Measurements from ENCODE around the gene TENM3. TPM values are rescaled to one million over a fixed set of nuclear protein-coding genes. Genes with fewer than 3 reads are reported as not detected.

The TENM3 gene
- polyA plus RNA-seq, 1 experiment, result 54.9 TPM

DNA sequence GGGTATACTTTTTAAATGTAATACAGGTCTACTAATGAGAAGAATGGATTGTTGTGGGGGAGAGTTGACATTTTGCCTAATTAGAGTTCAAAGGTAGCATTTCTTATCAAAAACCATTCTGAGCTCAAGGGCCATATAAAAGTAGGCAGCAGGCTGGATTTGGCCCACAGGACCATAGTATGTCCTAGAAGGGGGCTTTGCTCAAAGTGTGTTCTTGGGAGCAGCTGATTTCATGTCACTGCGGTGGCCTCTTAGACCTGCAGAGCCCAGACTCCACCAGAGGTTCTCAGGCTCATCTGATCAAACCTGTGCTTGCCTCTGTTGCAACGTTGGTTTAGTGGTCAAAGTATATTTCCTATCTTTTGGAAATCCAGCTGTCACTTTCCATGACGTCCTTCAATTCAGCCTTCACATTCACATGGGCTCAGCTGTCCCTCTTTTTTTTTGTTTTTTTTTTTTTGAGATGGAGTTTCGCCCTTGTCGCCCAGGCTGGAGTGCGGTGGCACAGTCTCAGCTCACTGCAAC is 34.6 kb upstream of the TENM3 start:
- peak overlapping the region; percentile 80 for H3K27ac ChIP-seq (ENCODE audit: low read depth, low read length)
- TF ChIP-seq, protein P1, sequence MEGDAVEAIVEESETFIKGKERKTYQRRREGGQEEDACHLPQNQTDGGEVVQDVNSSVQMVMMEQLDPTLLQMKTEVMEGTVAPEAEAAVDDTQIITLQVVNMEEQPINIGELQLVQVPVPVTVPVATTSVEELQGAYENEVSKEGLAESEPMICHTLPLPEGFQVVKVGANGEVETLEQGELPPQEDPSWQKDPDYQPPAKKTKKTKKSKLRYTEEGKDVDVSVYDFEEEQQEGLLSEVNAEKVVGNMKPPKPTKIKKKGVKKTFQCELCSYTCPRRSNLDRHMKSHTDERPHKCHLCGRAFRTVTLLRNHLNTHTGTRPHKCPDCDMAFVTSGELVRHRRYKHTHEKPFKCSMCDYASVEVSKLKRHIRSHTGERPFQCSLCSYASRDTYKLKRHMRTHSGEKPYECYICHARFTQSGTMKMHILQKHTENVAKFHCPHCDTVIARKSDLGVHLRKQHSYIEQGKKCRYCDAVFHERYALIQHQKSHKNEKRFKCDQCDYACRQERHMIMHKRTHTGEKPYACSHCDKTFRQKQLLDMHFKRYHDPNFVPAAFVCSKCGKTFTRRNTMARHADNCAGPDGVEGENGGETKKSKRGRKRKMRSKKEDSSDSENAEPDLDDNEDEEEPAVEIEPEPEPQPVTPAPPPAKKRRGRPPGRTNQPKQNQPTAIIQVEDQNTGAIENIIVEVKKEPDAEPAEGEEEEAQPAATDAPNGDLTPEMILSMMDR (IDR thresholded peaks at IDR 0.05; ENCODE audit: low read depth, low read length), result no peak
- no peaks in the 10 kb centered on the region for H3K9me3 ChIP-seq (ENCODE audit: control insufficient read depth, insufficient read depth, low read length)
- H3K4me3 ChIP-seq (ENCODE audit: low read depth, low read length), result no peak overlapping the region
- no peaks in the 10 kb centered on the region for H3K27me3 ChIP-seq (ENCODE audit: control insufficient read depth, insufficient read depth, low read length)
- ChIA-PET CTCF (interaction anchor here (0.6 kb wide), 1 partner anchor 249 kb away, joined by 4 read pairs; no protein-coding TSS in a partner anchor), POLR2A (no interaction called here)
- no peak for DNase-seq (ENCODE audit: low read depth, low spot score)

DNA sequence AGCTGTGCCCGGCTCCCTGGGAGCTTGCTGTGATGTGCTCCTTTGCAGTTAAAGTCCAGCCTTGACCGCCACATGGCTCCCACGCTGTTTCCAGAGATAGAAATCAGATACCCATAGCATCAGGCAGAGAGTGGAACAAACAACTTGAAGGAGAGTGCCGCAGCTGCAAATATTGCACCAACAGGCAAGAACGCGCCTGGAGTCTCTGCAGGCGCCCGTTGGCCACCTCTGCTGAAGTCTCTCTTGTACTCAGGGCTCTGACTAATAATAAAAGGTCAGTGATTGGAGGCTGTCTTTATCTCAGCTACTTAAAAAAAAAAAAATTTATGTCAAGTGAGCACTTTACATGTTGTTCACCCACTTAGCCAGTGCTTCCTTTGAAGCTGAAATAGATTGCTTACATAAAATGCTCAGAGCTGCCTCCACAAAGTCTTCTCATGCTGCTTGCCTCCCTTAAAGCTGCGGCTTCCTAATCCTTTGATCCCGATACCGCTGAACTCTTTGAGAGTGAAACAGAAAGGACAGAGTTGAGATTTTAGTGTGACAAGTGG is 30.9 kb upstream of the TENM3 start:
- H3K27ac ChIP-seq (ENCODE audit: low read depth, low read length), result no peak overlapping the region
- H3K4me3 ChIP-seq (ENCODE audit: low read depth, low read length), result peak overlapping the region; percentile 23; the same call in 1 of the 2 replicates
- no peaks in the 10 kb centered on the region for H3K9me3 ChIP-seq (ENCODE audit: control insufficient read depth, insufficient read depth, low read length)
- H3K27me3 ChIP-seq (ENCODE audit: control insufficient read depth, insufficient read depth, low read length), result no peaks in the 10 kb centered on the region
- CTCF ChIA-PET, result no interaction called here
- TF ChIP-seq, protein P1 (IDR thresholded peaks at IDR 0.05; ENCODE audit: low read depth, low read length), result no peak
- no peak for DNase-seq (ENCODE audit: low read depth, low spot score)
- POLR2A ChIA-PET, result interaction anchor here (0.7 kb wide), 1 partner anchor 19 kb away, joined by 3 read pairs; no protein-coding TSS in a partner anchor

DNA sequence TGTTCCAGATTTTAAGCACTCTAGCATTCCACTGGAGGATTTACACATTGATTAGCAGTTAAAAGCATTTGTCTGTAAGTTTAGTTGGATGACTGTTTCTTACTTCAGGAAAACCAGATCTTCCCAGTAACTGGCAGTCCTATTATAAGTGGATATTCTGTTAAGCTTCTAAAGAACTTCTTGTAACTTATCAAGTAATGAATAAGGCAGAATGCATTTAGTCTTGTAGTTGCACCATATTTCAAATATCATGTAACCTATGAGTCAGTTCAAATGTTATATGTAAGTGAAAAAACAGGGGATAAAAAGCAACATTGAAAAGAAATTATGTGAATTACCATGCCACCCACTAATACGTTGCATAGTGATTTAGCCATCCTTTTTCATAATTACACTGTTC is 30.2 kb upstream of the TENM3 start:
- CTCF ChIA-PET, result no interaction called here
- H3K9me3 ChIP-seq (ENCODE audit: control insufficient read depth, insufficient read depth, low read length), result no peaks in the 10 kb centered on the region
- H3K27me3 ChIP-seq (ENCODE audit: control insufficient read depth, insufficient read depth, low read length), result no peaks in the 10 kb centered on the region
- DNase-seq (ENCODE audit: low read depth, low spot score), result no peak
- POLR2A ChIA-PET, result no interaction called here
- H3K27ac ChIP-seq (ENCODE audit: low read depth, low read length), result no peak overlapping the region
- H3K4me3 ChIP-seq (ENCODE audit: low read depth, low read length), result no peak overlapping the region
- TF ChIP-seq, protein P1 (IDR thresholded peaks at IDR 0.05; ENCODE audit: low read depth, low read length), result no peak

DNA sequence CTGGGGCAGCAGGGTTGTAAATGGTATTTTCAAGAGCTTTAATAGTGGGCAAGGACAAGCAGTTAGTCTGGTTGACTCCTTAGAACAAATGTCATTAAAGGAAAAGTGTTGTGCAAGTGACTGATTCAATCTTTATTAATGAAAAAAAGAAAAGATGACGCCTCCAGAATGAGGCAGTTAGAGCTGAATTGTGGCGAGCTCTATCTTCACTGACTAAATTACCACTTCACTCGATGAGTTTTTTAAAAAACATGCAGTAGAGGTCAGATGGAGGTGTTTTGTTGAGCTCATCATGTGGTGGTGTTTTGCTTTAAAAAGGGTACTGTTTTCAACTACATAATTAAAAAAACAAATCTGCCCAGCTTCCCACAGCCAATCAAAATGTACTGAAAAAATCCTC is 28.1 kb upstream of the TENM3 start:
- TF ChIP-seq, protein P1 (IDR thresholded peaks at IDR 0.05; ENCODE audit: low read depth, low read length), result no peak
- ChIA-PET POLR2A (no interaction called here), CTCF (interaction anchor here (1.2 kb wide), 1 partner anchor 16 kb away, joined by 4 read pairs; no protein-coding TSS in a partner anchor)
- Histone ChIP-seq H3K27me3 (ENCODE audit: control insufficient read depth, insufficient read depth, low read length) (no peaks in the 10 kb centered on the region), H3K9me3 (ENCODE audit: control insufficient read depth, insufficient read depth, low read length) (no peaks in the 10 kb centered on the region), H3K4me3 (ENCODE audit: low read depth, low read length) (no peak overlapping the region), H3K27ac (ENCODE audit: low read depth, low read length) (no peak overlapping the region)
- DNase-seq (ENCODE audit: low read depth, low spot score), result no peak

DNA sequence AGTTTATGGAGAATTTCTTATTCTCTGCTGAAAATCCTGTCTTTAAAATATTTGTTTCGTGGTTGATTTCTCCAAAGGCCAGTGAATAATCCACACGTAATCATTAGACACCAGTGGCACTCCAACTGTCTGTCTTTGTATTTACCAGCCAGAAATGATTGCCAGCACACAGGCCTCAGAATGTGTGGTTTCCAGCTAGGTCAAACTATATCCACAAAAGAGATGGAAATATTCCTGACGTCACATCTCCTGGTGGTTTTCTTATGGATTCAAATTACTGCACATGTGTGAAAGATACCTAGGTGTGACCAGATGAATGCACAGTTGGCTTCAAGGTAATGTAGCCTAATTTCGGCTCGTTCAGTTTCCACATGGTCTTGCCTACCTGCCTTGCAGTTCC is 27.2 kb upstream of the TENM3 start:
- DNase-seq (ENCODE audit: low read depth, low spot score), result no peak
- H3K9me3 ChIP-seq (ENCODE audit: control insufficient read depth, insufficient read depth, low read length), result no peaks in the 10 kb centered on the region
- TF ChIP-seq, protein P1 (IDR thresholded peaks at IDR 0.05; ENCODE audit: low read depth, low read length), result no peak
- H3K4me3 ChIP-seq (ENCODE audit: low read depth, low read length), result no peak overlapping the region
- no peak overlapping the region for H3K27ac ChIP-seq (ENCODE audit: low read depth, low read length)
- no peaks in the 10 kb centered on the region for H3K27me3 ChIP-seq (ENCODE audit: control insufficient read depth, insufficient read depth, low read length)
- ChIA-PET POLR2A (no interaction called here), CTCF (no interaction called here)
